GM21717 (cell line): ENCODE results near the gene ZNF582.

Experiments used
- ATAC-seq: cut with Tn5 transposase; IDR thresholded peaks from one replicate; pipeline ENCODE4 v1.9.1; 2021; ENCODE audit warnings: mild to moderate bottlenecking, moderate library complexity; ENCODE audit not compliant: unreplicated experiment

Gene ZNF582

DNA sequence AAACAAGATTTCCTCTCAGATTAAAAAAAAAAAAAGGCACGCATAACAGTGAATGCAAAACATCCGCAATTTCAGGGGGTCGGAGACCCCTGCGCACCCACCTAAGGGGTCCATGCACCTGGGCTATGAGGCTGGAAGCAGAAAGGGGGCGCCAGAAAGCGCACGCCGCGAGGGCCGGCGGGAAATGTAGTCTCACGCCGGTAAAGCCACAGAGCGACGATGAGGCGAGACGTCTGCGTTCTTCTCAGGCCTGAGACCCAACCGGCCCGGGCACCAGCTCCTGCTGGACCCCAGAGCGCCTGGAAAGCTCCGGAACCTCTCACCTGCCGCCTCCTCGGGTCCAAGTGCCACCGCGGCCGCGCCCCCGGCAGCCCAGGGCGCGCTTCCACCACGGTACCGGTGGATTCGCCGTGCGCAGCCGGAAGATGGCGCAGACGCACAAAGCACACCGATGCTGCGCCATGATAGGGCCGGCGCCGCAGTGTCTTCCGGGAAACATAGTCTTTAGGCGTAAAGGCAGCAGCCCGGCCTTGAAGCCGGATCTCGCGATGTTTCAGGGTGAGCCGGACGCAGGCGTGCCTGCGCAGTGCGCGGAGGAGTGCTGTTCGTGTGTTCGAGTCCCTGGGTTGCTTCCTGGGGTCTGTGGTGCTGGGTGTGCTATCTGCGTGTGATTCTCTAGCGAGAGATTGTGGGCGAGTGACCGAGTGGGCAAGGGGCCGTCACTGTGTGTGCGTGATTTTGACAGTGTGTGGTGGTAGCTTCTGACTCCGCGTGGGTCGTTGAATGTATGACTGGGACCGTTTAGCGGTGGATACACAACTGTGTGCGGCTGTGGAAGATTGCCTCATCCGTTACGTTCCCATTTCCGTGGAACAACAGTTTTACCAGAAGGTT lies at the start of gene ZNF582:
ZNF582 (minus strand) TSS at position 416 of the 894 bp plus-strand sequence. CDS start 1,782 bp downstream, outside the sequence.
- ATAC-seq, result peak; percentile 80

DNA sequence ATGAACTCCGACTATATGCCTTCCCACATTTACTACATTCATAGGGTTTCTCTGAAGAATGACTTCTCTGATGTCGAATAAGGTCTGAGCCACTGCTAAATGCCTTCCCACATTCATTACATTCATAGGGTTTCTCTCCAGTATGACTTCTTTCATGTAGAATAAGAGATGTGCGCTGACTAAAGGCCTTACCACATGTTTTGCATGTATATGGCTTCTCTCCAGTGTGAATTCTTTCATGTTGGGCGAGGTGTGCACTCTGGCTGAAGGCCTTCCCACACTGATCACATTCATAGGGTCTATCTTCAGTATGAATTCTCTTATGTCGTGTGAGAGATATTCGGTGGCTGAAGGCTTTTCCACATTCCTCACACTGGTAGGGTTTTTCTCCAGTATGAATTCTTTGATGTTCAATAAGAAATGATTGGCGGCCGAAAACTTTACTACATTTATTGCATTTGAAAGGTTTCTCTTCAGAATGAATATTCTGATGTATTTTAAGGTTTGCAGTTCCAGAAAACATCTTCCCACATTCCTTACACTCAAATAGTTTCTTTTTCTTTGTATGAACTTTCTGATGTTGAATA lies 48.0 kb upstream of the ZNF582 start:
- no peak for ATAC-seq

DNA sequence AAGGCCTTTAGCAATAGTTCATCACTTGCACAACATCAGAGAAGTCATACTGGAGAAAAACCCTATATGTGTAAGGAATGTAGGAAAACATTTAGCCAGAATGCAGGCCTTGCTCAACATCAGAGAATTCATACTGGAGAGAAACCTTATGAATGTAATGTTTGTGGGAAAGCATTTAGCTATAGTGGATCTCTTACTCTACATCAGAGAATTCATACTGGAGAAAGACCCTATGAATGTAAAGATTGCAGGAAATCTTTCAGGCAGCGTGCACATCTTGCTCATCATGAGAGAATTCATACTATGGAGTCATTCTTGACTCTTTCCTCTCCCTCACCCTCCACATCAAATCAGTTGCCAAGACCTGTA lies 30.6 kb upstream of the ZNF582 start:
- no peak for ATAC-seq

DNA sequence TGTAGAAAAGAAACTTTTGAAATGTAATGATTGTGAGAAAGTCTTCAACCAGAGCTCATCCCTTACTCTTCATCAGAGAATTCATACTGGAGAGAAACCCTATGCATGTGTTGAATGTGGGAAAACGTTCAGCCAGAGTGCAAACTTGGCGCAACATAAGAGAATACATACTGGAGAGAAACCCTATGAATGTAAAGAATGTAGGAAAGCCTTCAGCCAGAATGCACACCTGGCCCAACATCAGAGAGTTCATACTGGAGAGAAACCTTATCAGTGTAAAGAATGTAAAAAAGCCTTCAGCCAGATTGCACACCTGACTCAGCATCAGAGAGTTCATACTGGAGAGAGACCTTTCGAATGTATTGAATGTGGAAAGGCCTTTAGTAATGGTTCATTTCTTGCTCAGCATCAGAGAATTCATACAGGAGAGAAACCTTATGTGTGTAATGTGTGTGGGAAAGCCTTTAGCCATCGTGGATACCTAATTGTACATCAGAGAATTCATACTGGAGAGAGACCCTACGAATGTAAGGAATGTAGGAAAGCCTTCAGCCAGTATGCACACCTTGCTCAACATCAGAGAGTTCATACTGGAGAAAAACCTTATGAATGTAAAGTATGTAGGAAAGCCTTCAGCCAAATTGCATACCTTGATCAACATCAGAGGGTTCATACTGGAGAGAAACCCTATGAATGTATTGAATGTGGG lies 30.1 kb upstream of the ZNF582 start:
- ATAC-seq, result no peak

DNA sequence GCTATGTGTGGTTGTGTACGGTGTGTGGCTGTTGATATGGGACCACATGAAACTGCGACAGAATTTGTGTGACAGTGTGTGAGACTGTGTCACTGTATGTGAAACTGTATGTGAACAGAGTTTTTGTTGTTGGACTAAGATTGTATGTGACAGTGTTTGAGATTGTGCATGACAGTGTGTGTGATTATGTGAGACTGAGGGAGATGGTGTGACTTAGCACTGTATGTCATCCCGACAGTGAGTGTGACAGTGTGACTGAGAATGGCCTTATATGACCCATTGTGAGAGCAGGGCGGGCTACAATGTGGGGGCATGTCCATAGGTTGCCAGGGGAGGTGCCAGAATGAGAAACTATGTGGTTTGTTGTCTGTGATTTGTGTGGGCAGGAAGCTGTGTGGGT lies 11.7 kb upstream of the ZNF582 start:
- ATAC-seq, result no peak

DNA sequence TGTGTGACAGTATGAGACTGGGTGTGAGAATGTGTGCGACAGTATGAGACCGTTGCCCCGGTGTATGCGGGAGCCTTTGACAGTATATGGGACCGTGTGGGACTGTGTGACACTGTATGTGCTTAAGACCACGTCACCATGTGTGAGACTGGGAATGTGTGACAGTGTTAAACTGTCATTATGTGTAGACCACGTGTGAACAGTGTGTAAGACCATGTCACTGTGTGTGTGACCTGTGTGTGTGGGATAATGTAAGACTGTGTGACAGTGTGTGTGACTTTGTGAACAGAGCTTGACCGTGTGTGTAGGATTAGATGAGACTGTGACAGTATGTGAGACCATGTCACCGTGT lies 11.3 kb upstream of the ZNF582 start:
- ATAC-seq, result peak; percentile 4

DNA sequence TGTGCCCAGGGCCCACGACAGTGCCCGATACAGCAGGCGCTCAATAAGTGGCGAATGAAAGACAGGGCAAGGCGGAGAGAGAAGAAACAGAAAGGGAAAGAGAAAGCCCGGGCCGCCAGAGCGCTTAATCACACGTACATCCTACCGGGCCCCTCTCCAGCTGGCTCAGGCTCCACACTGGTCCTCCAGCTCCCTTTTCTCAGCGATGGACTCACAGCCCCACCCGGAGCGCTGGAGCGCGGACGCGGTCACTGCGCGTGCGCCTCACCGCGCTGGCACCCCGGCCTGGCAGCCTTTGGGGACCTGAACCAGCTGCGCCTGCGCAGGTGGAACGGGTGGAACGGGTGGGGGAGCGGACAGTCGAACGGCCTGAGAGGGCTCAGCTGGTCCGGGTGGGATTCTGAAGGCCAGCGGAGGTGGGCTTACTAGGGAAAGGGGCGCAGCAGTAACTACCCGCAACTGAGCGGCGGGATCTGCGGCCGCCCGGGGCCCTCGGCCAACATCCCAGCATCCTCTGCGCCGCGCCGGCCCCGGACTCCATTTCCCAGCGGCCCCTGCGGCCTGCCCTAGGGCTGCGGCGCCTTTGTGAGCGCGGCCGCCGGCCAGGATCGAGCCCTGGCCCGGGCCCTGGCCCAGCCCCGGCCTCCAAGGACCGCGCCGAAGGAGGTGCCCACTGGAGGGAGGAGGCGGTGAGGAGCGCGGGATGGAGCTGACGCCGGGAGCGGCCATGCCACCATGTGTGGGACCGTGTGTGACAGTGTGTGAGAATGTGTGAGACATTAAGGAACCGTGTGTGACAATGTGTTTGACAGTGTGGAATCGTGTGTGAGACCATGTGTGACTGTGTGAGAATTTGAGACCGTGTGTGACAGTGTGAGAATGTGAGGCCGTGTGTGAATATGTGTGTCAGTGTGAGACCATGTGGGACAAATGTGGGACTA lies 10.7 kb upstream of the ZNF582 start, which contains the start of gene ZNF583:
ZNF583 (plus strand) TSS at position 569 of the 941 bp plus-strand sequence. CDS start 2,783 bp downstream, outside the sequence.
- peak; percentile 71 for ATAC-seq

DNA sequence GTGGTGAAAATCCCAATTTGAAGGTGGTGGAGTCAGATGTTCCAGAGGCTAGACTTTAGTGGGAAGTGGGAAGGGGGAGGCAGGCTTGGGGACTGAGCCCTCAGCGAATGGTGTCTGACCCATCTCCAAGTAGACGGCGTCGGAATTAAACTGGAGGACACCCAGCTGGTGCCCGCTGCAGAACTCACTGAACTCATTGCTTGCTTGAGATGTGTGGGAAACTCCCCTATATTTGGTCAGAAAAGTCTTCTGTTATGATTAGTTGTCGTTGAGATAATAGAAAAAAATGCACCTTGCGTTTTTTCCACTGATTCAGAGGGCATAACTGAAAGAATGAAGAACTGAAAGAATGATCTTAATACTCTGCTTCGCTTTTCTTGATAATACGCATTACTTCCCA lies 9.9 kb upstream of the ZNF582 start:
- ATAC-seq, result no peak

DNA sequence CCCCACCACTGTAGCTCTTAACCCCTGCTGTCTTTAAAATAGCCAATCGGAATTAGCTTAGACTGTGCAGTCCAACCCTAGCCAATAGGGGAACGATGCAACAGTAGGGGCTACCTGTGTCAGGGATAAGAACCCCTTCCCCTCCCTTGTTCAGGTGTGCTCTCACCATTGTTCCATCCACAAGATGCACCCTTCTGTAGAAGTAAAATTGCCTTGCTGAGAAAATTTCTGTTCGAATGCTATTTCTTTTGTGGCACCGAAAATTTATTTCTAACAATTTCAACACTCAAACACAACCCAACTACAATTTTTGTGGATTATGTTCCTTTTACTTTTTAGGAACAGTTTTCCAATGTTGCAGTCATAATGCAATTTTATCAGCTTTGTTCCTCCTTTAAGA lies 7.2 kb upstream of the ZNF582 start:
- no peak for ATAC-seq

DNA sequence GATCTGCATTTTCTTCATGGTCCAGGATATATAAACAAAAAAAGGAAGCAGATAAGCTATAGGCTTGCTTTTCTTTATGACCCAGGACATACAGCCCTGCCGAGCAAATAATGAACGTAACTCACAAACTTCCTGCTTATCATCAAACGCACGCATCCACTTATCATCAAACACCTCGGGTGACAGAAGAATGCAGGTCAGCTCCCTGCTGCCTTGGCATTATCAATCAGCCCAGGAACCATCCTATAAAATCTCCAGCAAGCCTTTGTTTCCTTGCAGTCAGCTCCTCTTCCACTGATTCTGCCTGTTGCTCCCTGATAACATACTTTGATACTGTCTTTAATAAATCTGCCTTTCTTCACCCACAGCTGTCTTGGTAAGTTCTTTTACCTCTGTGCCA lies 5.5 kb upstream of the ZNF582 start:
- no peak for ATAC-seq

DNA sequence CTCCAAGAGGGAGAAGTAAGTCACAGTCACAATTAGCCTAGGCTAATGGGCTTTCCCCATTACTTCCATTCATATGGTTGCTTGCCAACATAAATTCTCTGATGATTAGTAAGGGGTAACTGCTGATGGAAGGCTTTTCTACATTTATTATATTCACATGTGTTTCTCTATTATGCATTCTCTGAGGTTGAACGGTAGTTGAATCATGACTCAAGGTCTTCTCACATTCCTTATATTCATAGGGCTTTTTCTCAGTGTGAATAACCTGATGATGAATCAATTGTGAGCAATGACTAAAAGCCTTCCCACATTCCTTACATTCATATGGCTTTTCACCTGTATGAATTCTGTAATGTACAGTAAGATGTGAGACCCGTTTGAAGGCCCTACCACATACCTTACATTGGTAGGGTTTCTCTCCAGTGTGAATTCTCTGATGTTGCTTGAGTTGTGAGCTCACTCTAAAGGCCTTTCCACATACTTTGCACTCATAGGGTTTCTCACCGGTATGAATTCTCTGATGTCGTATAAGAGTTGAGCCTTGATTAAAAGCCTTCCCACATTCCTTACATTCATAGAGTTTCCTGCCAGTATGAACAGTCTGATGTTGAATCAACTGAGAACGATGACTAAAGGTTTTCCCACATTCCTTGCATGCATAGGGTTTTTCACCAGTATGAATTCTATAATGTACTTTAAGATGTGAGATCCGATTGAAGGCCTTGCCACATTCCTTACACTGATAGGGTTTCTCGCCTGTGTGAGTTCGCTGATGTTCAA lies 9.3 kb downstream of the ZNF582 start:
- no peak for ATAC-seq

DNA sequence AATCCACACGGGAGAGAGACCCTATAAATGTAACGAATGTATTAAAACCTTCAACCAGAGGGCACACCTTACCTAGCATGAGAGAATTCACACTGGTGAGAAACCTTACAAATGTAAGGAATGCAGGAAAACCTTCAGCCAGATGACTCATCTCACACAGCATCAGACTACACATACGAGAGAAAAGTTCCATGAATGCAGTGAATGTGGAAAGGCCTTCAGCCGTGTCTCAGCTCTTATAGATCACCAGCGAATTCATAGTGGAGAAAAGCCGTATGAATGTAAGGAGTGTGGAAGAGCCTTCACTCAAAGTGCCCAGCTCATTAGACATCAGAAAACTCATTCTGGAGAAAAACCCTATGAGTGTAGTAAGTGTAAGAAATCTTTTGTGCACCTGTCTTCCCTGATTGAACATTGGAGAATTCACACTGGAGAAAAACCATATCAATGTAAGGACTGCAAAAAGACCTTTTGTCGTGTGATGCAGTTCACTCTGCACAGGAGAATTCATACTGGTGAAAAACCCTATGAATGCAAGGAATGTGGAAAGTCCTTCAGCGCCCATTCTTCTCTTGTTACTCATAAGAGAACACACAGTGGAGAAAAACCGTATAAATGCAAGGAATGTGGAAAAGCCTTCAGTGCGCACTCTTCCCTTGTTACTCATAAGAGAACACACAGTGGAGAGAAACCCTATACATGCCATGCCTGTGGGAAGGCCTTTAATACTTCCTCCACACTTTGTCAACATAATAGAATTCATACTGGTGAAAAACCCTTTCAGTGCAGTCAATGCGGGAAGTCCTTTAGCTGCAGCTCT lies 16.0 kb downstream of the ZNF582 start:
- no peak for ATAC-seq

DNA sequence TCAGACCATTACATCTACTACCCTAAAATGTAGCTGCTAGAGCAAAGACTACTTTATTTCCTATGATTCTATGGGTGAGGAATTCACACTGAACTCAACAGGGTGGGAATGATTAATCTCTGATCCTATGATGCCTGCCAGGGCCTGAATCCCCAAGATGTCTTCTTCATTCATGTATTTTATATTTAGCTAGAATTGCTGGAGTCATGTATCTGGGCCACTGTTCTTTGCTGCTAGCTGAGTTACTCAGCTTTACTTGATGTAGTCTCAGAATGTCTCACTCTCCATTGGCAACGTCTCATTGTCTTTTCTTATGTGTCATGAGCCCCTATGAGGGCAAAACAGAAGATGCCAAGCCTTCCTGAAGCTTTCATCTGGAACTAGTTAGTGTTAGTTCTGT lies 21.1 kb downstream of the ZNF582 start:
- no peak for ATAC-seq

DNA sequence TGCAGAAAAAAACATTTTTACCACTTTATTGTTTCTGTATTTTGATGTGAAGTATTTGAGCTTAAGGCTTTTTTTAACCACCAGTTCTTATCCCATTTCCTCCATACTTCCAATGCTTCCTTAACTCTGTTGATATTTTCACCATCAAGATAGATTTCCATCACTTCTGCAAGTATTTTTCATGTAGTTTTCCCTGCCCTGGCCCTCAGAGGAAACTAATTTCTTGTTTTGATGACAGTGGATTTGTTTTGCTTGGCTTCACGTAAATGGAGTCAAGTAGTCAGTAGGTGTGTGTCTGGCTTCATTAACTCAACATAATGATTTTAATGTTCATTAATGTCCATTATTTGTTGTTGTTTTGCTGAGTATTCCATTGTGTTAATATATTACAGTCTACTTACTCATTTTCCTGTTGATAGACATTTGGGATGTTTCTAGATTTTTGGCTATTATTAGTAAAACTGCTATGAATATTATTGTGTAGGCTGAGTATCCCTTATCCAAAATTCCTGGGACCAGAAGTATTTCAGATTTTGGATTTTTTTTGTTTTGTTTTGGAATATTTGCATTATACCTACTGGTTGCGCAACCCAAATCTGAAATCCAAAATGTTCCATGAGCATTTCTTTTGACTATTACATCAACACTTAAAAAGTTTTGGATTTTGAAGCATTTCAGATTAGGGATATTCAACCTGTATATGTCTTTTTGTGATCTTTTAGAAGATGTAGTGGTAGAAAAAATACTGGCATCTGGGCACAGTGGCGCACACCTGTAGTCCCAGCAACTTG lies 23.3 kb downstream of the ZNF582 start:
- ATAC-seq, result no peak

DNA sequence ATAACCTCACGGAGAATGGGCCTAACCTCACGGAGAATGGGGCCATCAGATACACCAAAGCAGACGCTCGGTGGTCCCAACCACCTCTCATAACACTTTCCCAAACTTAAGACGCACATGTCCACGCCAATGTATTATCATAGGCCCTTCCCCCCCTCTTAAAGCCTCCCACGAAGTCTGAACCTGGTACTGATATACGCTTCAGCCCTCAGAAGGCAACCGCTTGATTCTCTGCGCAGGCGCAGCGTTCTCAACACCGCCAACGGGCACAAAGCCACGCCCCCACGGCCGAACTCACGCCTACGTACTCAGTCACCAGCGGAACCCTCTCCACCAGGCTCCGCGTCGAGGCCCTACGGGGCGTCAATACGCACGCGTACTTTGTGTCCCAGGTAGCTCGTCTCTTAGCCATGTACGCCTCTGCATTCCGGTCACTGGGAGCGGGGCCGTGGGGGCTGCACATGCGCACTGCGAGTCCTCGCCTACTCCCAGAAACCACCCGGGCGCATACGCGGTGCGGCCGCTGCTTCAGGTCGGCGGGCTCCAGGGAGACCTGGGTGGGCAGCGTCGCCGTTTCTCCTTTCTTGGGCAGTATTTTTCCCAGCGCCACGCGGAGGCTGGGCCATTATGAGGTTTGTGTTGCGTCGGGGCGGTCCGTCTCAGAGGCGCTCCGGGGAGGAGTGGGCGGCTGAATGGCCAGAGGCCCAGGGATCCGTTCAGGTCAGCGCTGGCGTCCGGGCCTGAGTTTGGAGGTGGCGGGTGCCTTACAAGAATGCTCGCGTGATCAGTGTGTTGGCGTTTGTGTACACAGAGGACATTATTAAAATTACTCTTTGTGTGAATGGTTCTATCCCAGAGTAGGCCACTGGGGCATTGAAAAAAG lies 25.3 kb downstream of the ZNF582 start:
- ATAC-seq, result no peak

DNA sequence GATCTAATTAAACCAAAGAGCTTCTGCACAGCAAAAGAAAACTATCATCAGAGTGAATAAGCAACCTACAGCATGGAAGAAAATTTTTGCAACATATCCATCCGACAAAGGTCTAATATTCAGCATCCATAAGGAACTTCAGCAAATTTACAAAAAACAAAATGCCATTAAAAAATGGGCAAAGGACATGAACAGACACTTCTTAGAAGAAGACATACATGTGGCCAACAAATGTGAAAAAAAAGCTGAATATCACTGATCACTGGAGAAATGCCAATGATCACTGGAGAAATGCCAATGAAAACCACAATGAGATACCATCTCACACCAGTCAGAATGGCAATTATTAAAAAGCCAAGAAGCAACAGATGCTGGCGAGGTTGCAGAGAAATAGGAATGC lies 32.5 kb downstream of the ZNF582 start:
- ATAC-seq, result no peak

DNA sequence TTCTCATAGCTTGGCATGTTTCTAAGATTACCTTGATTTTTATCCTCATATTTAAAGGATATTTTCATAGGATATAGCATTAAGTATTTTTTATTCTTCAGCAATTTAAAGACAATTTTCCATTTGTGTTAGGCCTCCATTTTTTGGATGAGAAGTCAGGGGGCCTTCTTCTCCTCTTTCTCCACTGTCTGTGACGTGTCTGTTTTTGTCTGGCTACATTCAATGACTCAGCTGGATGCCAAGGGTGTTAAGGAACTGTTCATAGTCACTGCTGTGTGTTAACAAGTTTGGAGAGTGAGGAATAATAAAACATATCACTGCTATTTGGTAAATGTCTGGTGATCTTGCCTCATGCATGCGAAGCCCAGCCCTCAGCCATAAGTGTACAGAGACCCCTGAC lies 36.4 kb downstream of the ZNF582 start:
- no peak for ATAC-seq
